Measurements from ENCODE around the gene TSKS.

TSKS gene, protein sequence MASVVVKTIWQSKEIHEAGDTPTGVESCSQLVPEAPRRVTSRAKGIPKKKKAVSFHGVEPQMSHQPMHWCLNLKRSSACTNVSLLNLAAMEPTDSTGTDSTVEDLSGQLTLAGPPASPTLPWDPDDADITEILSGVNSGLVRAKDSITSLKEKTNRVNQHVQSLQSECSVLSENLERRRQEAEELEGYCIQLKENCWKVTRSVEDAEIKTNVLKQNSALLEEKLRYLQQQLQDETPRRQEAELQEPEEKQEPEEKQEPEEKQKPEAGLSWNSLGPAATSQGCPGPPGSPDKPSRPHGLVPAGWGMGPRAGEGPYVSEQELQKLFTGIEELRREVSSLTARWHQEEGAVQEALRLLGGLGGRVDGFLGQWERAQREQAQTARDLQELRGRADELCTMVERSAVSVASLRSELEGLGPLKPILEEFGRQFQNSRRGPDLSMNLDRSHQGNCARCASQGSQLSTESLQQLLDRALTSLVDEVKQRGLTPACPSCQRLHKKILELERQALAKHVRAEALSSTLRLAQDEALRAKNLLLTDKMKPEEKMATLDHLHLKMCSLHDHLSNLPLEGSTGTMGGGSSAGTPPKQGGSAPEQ

GRCh38 chr19:49763230-49763629, at the start of gene TSKS:
TSKS (minus strand) TSS chr19:49763306; CDS start chr19:49763247, 59 bp downstream.
- DNase-seq = peak in 1 of 2 donors; percentile 19

DNA sequence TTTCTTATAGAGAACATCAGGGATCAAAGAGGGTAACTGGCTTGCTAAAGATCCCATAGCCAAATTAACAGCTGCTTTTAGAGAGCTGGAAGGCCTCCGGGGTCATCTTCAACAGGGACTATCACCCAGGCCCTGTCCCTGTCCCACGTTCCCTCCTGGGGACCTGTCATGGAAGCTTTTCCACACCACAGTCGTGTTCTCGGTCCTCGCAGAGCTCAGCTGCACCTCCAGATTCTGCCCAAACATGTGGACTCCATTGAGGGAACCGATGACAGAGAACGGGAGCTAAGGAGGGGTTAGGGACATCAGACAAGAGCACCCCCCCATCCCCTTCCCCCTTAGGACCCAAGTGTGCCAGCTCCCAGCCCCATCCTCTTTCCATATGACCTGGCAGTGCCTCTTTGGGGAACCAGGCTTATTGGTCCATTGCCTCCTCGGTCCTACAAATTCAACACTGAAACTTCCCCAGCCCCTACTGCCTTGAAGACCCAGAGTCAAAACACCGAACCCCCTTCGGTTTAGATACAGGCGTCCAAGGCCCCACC, 49.4 kb upstream of the TSKS start:
- DNase-seq = no peak

DNA sequence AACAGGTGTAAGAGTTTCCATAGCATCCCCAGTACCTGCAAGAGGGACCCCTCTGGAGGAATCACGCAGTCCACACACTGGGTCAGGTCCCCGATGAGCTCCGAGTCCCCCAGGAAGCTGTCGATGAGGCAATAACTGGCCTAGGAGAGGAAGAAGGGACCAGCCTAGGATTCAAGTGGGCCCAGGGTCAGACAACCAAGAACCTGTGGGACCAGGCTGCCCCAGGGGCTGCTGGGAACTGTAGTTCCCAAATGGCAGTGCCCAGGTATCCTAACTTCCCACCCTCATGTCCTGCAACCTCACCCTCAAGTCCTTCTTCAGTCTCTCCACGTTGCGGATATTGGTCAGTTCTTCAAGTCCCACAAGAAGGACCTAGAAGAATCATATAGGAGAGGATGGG, 48.2 kb upstream of the TSKS start:
- no peak for DNase-seq

DNA sequence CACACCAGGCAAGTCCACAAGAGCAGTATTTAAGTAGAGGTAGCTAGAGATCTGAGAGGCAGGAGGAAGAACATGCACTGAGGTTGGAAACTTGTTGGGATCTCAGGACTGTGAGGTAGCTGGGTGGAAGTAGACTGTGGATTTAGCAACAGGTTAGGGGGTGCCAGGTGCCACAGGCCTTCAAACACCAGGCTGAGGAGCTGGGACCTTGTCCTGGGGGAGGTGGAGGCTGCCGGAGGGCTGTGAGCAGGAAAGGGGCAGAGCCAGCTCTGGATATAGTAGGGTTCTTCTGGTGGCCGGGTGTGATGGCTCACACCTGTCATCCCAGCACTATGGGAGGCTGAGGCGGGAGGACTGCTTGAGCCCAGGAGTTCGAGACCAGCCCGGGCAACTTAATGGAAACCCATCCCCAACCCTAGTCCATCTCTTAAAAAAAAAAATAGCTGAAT, 46.9 kb upstream of the TSKS start:
- DNase-seq = no peak

GRCh38 chr19:49809160-49809940, 46.2 kb upstream of the TSKS start:
- DNase-seq = peak; percentile 47 to 78

DNA sequence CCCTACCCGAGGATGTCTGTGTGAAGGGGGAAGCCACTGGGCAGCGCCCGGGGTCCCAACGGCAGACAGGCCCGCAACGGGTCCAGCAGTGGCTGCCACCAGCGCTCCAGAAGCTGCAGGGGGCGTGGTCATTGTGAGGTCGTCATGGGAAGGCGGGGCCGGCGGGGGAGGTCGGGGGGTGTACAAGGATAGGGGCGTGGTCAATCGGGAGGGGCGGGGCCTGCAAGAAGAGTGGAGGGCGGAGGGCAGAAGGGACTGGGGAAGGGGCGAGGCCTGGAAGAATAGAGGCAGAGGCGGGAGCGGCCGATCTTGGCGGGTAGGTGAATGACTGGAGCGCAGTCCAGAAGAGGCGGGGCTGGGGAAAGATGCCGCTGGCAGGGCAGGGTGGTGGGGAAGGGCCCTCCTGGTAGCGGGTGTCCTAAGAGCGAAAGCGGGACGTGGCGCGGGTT, 45.6 kb upstream of the TSKS start:
- DNase-seq = peak; percentile 71 to 90

GRCh38 chr19:49807904-49808675, 45.0 kb upstream of the TSKS start:
- no peak for DNase-seq

GRCh38 chr19:49807058-49807903, 44.2 kb upstream of the TSKS start:
- DNase-seq = peak; percentile 34 to 38

DNA sequence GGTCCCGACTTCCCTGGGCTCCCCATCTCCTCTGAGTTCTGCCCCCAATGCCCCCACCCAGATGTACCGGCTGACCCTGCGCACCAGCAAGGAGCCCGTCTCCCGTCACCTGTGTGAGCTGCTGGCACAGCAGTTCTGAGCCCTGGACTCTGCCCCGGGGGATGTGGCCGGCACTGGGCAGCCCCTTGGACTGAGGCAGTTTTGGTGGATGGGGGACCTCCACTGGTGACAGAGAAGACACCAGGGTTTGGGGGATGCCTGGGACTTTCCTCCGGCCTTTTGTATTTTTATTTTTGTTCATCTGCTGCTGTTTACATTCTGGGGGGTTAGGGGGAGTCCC, 43.5 kb upstream of the TSKS start:
- no peak for DNase-seq

GRCh38 chr19:49805822-49806619, 42.9 kb upstream of the TSKS start:
- DNase-seq = no peak

DNA sequence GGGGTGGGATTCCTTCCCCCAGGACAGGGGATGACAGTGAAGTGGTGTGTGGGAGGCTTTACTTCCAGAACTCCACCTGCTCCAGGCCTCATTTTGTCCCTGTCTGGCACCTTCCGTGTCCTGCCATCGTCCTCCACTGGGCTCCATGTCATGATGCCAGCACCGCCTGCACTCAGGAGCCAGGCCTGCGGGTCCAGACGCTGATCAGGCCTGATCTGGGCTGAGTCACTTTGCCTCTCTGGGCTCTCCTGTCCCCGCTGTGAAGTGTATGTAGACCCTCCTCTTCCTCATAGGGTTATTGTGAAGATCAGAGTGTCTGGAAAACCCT, 40.4 kb upstream of the TSKS start:
- no peak for DNase-seq

GRCh38 chr19:49802836-49803528, 39.9 kb upstream of the TSKS start:
- no peak for DNase-seq

DNA sequence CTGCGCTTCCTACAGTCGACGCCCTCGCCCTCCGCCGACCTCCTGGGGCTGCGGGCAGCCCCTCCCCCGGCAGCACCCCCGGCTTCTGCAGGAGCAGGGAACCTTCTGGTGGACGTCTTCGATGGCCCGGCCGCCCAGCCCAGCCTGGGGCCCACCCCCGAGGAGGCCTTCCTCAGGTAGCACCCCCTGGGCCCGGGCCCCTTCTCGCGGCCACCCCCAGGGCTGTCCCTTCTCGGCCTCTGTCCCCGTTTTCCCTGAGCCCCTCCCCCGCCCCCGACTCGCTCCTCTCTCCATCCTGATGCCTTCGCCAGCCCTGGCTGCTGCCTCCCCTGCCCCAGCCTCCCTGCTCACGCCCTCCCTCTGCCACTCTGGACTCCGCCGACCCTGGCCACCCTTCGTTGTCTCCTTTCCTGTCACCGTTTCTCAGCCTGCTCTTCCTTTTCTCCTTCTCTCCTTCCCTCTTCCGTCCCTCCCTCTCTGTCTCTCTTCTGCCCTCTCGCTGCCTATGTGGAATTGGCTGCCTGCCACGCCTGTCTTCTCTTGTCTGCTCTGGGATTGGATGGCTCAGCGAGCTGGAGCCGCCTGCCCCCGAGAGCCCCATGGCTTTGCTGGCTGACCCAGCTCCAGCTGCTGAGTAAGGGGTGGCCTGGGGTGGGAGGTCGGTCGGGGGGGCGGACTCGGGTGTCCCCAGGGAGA, 39.0 kb upstream of the TSKS start:
- DNase-seq = no peak

DNA sequence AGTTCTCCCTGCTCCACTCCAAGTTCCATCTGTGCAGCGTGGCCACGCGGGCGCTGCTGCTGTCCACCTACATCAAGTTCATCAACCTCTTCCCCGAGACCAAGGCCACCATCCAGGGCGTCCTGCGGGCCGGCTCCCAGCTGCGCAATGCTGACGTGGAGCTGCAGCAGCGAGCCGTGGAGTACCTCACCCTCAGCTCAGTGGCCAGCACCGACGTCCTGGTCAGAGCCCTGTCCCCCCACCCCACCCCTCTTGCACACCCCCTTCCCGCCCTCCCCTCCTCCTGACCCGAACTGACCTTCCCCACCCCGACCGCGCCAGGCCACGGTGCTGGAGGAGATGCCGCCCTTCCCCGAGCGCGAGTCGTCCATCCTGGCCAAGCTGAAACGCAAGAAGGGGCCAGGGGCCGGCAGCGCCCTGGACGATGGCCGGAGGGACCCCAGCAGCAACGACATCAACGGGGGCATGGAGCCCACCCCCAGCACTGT, 38.3 kb upstream of the TSKS start:
- no peak for DNase-seq

GRCh38 chr19:49800771-49801170, 37.7 kb upstream of the TSKS start:
- DNase-seq = no peak

GRCh38 chr19:49799798-49800376, 36.8 kb upstream of the TSKS start:
- no peak for DNase-seq

- DNase-seq = no peak
These were observed 36.2 kb upstream of the TSKS start for GRCh38 chr19:49799271-49799797.

- no peak for DNase-seq
These were observed 35.5 kb upstream of the TSKS start for GRCh38 chr19:49798574-49798973.

- DNase-seq = no peak
These were observed 32.5 kb upstream of the TSKS start for GRCh38 chr19:49795615-49796014.

All from inflammatory macrophage treated with lipopolysaccharide for 1 hour (primary cell).